Mucosa of gallbladder (tissue), 1 donor: Measurements from ENCODE around the gene A1CF. TPM values are rescaled to one million over a fixed set of nuclear protein-coding genes. Genes with fewer than 3 reads are reported as not detected.
"Not testable (repeated sequence)": the region's sequence is repeated elsewhere in the genome, so short reads cannot be mapped to it uniquely, and the experiment has no call there.

Source experiments
- DNase-seq: peaks from one replicate; pipeline ENCODE4 v3.0.0-alpha.2; 2020; ENCODE audit warnings: low spot score
- total RNA-seq: library from RNA; stranded (reverse); gene quantifications from one replicate; pipeline ENCODE4 v1.2.1, GENCODE V29; 2021
- donor health status: DM: no; HTN: no; CAD: no.

The A1CF gene, protein sequence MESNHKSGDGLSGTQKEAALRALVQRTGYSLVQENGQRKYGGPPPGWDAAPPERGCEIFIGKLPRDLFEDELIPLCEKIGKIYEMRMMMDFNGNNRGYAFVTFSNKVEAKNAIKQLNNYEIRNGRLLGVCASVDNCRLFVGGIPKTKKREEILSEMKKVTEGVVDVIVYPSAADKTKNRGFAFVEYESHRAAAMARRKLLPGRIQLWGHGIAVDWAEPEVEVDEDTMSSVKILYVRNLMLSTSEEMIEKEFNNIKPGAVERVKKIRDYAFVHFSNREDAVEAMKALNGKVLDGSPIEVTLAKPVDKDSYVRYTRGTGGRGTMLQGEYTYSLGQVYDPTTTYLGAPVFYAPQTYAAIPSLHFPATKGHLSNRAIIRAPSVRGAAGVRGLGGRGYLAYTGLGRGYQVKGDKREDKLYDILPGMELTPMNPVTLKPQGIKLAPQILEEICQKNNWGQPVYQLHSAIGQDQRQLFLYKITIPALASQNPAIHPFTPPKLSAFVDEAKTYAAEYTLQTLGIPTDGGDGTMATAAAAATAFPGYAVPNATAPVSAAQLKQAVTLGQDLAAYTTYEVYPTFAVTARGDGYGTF
- 34.2 TPM for total RNA-seq

DNA sequence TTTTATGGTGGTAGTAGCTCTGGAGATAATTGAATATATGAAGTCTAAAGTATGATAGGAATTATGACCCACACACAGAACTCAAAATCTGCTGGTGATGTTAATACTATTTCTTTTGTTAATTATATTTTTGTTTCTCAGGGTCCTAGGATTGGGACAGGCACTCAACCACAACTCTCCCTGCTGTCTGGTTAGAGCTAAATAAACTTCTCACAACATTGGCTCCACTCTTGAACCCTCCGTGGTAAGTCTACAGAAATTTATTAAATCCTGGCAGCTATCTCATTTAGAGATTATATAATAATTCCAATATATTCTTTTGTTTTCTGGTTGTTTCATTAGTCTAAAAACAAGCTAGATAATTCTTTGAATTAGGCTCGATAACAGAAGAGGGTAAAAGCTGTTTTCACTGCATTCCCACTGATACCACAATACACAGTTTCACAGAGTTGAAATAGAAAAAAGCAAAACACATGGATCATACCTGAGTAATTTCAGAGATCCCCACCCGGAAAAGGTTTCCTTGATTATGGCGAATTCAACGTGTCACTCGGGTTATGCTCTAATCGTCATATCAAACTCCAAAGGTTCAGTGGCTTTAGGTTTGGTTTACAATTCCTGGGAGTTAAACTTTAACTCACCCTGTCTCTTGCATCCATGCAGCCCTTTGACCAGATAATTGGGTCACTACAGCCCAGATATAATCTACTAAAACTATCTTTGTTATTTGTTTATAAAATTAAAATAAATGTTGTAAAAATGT lies at the start of gene A1CF:
Gene A1CF, minus strand, starts transcription at position 531 of the 763 bp plus-strand sequence. CDS start 25,687 bp downstream, outside the sequence.
- DNase-seq = peak; percentile 27

DNA sequence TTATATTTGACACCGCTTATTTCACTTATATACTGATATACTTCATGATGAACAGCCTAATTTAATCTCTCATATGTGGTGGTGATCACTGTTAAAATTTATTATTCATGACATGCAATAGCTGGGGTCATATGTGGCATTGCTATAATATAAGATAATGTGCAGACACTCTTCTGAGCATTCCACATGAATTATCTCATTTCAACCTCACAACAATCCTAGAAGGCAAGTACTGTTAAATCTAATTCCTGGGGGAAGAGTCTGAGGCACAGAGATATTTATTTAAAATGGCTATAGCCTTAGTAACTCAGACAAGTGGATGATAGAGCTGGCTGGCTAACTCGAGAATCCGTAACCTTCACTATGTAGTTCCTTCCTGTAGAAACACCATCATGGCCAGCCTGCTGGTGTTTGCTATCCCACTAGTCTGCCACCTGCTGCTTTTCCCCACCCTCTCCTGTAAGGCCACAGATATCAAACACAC lies 46.6 kb upstream of the A1CF start:
- DNase-seq = no peak

DNA sequence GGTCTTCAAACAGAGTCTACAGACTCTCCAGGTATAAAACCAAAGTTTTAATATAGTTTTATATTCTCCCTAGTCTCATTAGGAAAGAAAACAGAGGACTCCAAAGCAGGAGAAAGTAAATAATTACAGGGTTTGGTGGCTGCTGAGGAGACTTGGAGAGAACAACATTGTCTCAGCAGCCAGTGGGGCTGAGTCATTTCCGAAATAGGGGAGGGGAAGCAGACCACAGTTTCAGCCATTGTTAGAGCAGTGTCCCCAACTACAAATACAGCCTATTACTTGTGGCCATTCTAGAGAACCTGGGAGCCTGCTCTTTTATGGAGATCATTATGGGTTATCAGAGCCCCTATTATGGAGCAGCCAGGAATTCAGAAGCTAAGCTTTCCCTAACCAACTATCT lies 44.2 kb upstream of the A1CF start:
- no peak for DNase-seq

DNA sequence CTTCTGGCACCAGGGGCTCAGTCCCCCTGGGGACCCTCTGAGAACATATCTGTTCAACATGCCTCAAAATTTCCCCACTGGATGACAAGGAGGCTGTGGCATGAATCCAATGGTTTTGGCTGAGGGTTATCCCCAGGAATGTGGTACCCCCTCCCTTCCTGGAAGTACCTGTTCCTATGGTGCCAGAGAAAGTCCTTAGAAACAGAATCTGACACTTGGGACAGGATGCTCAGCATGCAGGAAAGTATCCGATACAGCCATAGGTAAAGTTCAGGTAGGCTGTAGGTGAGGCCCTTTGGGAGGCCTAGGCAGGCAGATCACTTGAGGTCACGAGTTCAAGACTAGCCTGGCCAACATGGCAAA lies 42.7 kb upstream of the A1CF start:
- DNase-seq = no peak

DNA sequence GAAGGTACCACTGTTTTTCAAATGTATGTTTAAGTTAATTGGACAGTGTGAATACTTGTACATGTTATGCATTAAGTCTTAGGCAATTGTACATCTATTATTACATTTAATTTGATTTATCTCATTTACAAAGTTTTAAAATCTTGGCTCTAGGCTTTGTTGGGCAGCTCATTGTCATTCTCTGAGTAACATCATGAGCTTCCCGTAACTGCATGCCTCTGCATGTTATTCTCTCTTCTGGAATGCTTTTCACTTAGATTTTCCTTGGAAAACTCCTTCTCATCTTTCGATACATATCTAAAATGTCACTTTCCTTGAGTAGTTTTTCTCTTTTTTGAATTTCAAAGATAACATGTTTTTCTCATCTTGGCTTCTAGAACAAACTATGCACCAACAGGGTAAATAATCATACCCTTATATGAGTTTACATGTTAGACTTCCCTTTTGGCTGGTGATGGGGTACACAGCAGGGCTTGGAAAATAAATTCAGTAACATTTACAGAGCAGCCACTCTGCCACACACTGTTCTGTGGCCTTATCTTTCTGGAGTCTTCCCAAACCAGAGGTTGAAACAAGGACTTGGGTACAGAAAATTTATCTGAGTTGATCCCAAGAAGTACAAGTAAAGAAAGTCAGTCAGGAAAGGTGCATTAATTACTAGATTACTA lies 42.2 kb upstream of the A1CF start:
- DNase-seq = no peak

DNA sequence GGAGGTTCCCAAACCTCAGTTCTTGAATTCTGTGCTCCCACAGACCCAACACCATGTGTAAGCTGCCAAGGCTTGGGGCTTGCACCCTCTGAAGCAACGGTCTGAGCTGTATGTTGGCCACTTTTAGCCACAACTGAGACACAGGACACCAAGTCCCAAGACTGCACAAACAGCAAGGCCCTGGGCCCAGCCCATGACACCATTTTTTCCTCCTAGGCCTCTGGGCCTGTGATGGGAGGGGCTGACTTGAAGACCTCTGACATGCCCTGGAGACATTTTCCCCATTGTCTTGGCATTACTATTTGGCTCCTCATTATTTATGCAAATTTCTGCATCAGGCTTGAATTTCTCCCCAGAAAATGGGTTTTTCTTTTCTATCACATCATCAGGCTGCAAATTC lies 38.0 kb upstream of the A1CF start:
- not testable (repeated sequence) for DNase-seq

DNA sequence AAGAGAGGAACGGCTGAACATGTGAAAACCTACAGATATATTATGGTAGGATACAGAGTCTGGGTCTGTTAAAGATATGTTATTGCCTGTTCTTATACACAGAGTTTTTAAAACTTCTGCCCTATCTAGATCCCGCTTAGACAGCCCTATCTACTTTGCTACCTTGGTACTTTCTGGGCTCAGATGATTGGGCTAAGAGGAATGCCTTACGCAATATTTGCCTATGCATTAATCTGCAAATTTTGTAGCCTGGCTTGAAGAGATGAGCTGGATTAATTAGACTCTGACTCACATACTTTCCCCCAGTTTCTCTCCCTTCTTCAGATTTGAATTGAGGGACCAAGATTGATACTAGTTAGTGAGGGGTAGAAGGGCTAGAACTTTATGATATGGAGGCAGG lies 33.6 kb upstream of the A1CF start:
- no peak for DNase-seq

DNA sequence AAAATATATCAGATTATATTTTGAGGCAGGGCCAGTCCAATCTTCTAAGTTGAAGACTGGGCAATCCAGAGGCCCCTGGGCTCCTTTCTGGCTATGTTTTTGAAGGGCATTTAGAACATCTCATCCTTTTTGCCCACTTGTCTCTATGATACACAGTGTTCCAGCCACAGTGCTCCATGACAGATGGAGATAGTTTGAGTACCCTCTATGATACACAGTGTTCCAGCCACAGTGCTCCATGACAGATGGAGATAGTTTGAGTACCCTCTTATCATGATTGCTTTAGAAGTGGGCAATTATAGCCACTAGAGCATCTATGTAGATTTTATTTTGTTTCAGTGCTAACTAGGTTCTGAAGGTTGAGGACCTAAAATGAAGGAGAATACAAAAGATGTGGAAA lies 33.1 kb upstream of the A1CF start:
- no peak for DNase-seq

DNA sequence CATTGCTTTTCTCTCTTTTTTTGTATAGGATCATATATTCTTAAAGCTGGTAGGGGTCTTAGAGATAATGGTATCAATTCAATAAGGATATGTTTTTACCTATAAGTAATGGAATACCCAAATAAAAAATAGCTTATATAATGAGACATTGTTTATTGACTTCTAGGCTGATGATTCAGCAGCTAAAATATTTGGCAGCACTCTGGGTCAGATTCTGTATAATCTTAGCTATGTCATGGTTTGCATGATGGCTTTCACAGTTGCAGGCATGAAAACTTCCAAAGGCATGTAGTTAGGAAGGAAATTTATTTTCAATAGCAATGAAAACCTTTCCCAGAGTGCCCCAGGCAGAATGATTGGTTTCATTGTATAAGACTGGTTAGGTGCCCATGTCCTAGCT lies 32.1 kb upstream of the A1CF start:
- DNase-seq = no peak

DNA sequence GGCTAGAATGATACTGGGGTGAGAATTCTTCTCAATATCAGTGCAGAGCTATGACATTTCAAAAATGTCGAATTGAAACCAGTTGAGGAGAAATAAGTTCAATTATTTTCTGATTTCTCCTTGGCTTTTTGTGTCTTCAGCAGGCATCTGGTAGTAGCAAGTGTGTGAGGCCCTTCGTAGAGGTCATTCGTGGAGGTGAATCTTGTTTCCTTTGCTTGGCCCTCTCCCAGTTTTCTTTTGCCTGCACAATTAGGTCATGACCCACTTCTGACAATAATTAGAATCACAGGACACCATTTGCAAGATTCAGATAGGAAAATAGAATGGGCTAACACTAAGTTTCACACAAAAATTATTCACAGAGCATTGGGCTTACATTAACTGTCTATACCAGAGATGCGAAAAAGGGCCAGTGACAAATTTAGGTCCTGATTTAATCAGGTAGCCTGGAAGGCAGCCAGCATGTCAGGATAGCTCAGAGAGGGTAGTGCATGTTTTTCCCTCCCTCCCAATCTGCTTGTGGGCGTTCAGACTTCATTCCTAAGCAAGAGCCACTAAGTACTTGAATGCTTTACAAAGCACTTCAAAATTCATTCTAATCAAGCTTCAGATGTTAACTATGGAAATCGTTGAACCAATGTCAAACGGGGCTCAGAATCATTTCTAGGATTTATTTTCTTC lies 24.0 kb upstream of the A1CF start:
- no peak for DNase-seq

DNA sequence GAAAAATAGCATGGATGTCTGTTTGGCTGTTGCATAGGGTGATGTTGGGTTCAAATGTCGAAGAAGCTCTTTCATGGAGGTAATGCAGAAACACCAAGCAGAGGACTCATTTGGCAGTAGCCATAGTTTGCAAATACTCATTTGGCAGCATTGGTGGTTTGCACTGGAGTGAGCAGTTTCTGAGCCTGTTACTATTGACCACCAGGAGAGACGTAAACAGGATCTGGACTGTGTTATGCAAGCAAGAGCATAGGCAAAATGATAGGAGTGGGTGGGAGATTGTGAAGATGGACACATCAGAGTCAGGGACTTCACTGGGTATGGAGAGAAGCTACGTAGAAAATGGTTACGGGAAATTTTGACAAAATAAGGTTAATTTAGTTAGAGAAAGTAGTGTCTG lies 22.9 kb upstream of the A1CF start:
- no peak for DNase-seq

DNA sequence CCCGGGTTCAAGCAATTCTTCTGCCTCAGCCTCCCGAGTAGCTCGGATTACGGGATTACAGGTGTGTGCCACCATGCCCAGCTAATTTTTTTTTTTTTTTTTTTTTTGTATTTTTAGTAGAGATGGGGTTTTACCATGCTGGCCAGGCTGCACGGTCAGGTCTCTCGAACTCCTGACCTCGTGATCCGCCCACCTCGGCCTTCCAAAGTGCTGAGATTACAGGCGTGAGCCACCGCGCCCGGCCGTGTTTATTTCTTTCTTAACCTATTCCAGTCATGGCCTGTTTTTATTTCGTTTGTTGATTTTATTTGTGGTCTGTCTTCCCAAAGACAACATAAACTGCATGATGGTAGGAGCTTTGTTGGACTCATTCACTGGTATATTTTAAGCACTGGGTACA lies 20.4 kb upstream of the A1CF start:
- DNase-seq = not testable (repeated sequence)

DNA sequence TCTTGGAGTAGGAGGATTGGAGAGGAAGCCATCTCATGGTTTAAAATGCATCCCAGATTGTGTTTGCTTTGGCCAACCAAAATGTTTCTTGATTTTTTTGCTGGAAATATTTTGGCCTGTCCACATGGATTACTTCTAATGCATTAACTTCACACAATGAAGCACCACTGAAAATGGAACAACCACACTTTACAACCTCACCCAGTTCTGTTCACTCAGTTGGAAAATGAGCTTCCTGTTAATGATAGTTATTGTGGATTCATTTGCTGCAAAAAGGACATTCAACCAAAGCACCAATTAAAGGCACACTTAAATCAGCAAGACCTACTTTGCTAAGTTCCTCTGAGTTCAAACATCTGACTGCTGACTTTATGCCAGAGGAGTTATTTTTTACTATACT lies 11.3 kb upstream of the A1CF start:
- no peak for DNase-seq

DNA sequence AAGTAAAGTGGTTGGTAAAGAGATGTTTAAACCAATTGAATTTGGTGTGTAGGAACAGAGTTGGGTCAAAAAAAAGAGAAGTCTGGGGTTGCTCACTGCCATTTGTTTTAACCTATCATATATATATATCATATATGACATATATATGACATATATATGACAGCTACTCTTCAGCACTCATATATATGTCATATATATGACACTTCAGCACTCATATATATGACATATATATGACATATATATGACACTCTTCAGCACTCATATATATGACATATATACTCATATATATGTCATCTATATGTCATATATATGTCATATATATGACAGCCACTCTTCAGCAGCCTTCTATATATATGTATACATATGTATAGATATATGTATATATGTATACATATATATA lies 8.9 kb upstream of the A1CF start:
- DNase-seq = no peak

DNA sequence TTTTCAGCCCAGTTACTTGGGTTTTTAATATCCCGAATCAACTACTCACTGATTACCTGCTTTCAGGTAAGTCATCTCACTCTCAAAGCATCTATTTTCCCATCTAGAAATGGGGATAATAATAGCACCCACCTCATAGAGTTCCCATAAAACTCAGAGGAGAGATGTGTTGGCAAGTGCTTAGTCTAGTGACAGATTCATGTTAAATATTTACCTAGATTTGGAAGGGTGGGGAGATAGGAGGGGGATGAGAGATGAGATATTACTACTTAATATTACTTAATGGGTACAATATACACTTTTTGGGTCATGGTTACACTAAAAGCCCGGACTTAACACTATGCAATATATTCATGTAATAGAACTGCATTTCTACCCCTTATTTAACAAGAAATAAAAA lies 7.0 kb upstream of the A1CF start:
- no peak for DNase-seq

DNA sequence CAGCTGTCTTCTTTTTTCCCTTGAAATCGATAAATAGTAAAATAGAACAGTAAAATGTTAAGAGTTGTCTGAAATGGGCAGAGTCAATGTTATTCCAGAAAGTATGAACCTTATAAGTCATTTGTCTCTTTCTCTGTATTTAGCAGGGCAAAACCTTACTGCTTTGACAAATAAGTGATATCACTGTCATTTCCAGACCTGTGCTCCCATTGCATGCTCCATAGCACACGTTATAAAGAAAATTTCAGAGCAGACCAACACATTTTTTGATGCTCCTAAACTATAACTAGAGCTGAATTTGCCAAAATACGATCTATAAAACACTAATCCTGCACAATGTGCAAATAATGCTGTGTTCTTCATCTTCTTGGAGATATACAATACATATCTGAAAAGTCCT lies 1.1 kb downstream of the A1CF start:
- no peak for DNase-seq

DNA sequence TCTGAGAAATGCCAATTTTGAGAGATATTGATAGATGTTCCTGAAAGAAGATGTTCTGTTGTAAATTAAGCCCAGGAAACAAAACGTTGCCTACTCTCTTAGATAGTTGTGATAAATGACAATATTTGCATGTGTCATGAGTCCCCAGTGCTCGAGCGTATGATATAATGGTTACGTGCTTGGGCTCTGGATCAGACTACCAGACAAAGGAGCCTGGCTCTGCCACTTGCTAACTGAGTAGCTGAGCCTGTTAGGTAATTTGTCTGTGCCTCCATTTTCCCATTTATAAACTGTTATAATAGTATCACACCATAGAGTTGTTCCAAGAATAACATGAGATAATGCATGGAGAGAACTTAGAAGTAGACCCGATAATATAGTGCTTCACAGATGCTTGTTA lies 1.8 kb downstream of the A1CF start:
- peak; percentile 17 for DNase-seq

DNA sequence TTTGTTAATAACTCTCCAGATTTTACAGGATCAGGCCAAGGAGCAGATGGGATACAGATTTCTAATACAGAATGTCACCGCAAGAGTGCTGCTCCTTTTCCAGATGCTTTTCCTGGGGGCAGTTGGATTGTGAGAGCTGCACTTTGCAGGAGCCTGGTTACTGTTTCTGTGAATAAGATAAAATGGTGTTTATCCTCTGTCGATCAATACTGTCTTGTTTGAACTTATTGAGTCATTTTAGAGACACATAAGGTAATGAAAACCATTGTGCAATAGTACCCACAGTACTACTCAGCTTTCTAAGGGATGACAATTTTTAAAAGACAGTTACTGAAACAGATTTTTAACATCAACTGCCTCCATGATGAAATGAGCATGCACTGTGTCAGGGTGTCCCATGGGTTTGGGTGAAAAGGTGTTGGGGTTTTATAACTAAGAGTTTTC lies 2.9 kb downstream of the A1CF start:
- DNase-seq = no peak

DNA sequence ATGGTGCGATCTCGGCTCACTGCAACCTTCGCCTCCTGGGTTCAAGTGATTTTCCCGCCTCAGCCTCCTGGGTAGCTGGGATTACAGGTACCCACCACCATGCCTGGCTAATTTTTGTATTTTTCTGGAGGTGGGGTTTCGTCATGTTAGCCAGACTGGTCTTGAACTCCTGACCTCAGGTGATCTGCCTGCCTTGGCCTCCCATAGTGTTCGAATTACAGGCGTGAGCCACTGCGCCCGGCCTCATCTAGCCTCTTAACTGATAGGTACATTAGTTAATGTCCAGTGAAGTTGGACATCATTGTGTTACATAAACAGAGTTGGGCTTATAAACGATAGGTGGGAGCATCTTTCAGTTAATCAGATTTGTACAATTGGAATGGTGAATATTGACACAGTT lies 4.4 kb downstream of the A1CF start:
- DNase-seq = not testable (repeated sequence)

DNA sequence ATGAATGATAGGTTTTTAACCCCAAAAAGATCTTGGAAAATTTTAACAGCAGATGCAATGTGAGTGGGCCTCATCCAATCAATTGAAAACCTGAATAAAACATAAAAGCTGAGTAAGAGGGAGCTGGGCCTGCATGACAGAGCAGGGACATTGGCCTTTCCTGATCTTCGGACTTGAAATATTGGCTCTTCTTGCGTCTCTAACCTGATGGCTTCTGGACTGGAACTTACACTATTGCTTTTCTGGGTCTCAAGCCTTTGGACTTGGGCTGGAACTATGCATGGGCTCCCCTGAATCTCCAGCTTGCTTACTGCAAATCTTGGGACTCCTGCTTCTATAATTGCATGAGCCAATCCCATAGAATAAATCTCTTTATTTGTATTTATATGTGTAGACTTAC lies 9.0 kb downstream of the A1CF start:
- DNase-seq = no peak

DNA sequence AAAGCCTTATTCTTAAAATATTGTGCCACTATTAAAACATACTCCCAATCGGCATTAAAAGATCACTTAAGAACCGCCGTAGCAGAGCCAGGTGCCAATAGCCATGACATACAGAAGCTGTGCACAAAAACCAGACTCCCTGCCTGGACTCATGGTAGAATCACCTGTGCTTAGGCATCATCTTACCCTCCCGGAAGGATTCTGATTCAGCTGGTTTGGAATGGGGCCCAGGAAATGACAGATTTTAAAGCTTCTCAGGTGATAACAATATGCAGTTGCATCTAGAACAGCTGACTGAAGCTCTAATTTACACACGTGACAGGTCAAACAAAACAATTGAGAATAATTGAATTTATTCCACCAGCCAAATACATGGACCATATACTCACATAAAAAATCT lies 10.7 kb downstream of the A1CF start:
- DNase-seq = peak; percentile 59

DNA sequence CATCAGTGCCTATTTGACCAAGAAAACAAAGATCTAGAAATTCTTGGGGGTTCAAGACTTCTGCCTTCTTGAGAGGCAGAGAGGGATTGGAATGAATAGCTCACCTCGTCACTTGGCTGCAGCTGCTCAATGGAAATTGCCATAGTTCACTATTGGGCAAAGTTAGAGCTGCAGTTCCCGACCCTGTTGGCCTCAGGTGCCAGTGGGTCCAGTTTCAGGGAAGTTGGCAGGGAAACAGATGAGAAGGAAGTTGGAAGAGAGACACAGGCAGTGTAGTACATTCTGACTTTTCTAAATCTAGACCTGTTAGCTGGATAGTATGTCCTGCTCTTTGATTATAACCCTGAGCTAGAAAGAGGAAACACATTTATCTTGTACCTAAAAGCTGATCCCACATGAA lies 19.1 kb downstream of the A1CF start:
- no peak for DNase-seq
